Skeletal muscle tissue (tissue), 4 donors: ENCODE data around the gene KLHL21. TPM values are rescaled to one million over a fixed set of nuclear protein-coding genes. Genes with fewer than 3 reads are reported as not detected.

Experiments used
- H3K27ac ChIP-seq: one replicate; pipeline ENCODE4 v1.7.0; 2013; ENCODE audit warnings: mild to moderate bottlenecking, low read depth, low read length, inconsistent platforms
- H3K27me3 ChIP-seq, 3 donors: one replicate each; pipeline ENCODE4 v1.7.0; 2013; ENCODE audit warnings: low read length in 3 of 3; ENCODE audit not compliant: control insufficient read depth in 3 of 3, insufficient read depth in 3 of 3
- H3K36me3 ChIP-seq, 3 donors: one replicate each; pipeline ENCODE4 v1.7.0; 2013; ENCODE audit warnings: low read length in 3 of 3; ENCODE audit not compliant: control insufficient read depth in 3 of 3, insufficient read depth in 3 of 3
- H3K4me1 ChIP-seq, 3 donors: one replicate each; pipeline ENCODE4 v1.7.0; 2013; ENCODE audit warnings: low read length in 3 of 3, mild to moderate bottlenecking in 3 of 3; ENCODE audit not compliant: control insufficient read depth in 3 of 3, insufficient read depth in 3 of 3
- H3K4me3 ChIP-seq, 3 donors: one replicate each; pipeline ENCODE4 v1.7.0; 2013; ENCODE audit warnings: low read length in 3 of 3
- H3K9ac ChIP-seq, 3 donors: one replicate each; pipeline ENCODE4 v1.7.0; 2013; ENCODE audit warnings: low read length in 3 of 3, mild to moderate bottlenecking in 3 of 3, moderate library complexity in 2 of 3, low read depth in 1 of 3
- H3K9me3 ChIP-seq, 3 donors: one replicate each; pipeline ENCODE4 v1.7.0; 2013; ENCODE audit warnings: low read length in 3 of 3; ENCODE audit not compliant: control insufficient read depth in 3 of 3
- total RNA-seq: library from RNA; depleted of rRNA; stranded (reverse); fragments of >200 nt; gene quantifications from one replicate; pipeline ENCODE4 v1.2.3, GENCODE V29; 2014
- donor health status: Osteomylitis.

Gene KLHL21
- total RNA-seq, 1 donor from 2014 or later = 27.1 TPM

GRCh38 chr1:6627031-6627430 lies 24.4 kb upstream of the KLHL21 start:
- Histone ChIP-seq H3K4me1 (peaks cover 11 to 34% (median 27%) of the 10 kb centered on the region in 3 donors), H3K9me3 (no peaks in the 10 kb centered on the region), H3K27ac (no peak overlapping the region), H3K4me3 (no peak overlapping the region), H3K36me3 (peaks cover 34 to 37% (median 35%) of the 10 kb centered on the region in 3 donors), H3K27me3 (no peaks in the 10 kb centered on the region), H3K9ac (peak overlapping the region in 1 of 3 donors; percentile 8)

- Histone ChIP-seq H3K36me3 (peaks cover 42 to 44% (median 42%) of the 10 kb centered on the region in 3 donors), H3K9ac (peak overlapping the region; percentile 77 to 92 (median 80)), H3K27me3 (no peaks in the 10 kb centered on the region), H3K4me1 (peaks cover 11 to 34% (median 27%) of the 10 kb centered on the region in 3 donors), H3K27ac (peak overlapping the region; percentile 78), H3K4me3 (peak overlapping the region; percentile 80 to 83 (median 81)), H3K9me3 (no peaks in the 10 kb centered on the region)
Observed at GRCh38 chr1:6625584-6626149, 23.0 kb upstream of the KLHL21 start.

- peak within 1 kb of the TSS; percentile 77 to 92 (median 80) for H3K9ac ChIP-seq
- H3K27me3 ChIP-seq = no peaks in the 10 kb centered on the region
- peak within 1 kb of the TSS; percentile 80 to 83 (median 81) for H3K4me3 ChIP-seq
- H3K36me3 ChIP-seq = peaks cover 43 to 44% (median 43%) of the 10 kb centered on the region in 3 donors
- H3K27ac ChIP-seq = peak within 1 kb of the TSS; percentile 78
- H3K4me1 ChIP-seq = peaks cover 11 to 34% (median 27%) of the 10 kb centered on the region in 3 donors
- H3K9me3 ChIP-seq = no peaks in the 10 kb centered on the region
Observed at GRCh38 chr1:6624710-6625583, 22.3 kb upstream of the KLHL21 start, which contains the start of gene THAP3. TSS of gene THAP3 (plus strand) at chr1:6624868. CDS start at chr1:6625219, 351 bp downstream.

GRCh38 chr1:6623269-6623965 lies 20.7 kb upstream of the KLHL21 start:
- no peaks in the 10 kb centered on the region for H3K27me3 ChIP-seq
- H3K4me3 ChIP-seq = no peak overlapping the region

GRCh38 chr1:6622396-6623152 lies 19.9 kb upstream of the KLHL21 start:
- Histone ChIP-seq H3K27me3 (no peaks in the 10 kb centered on the region), H3K4me1 (peaks cover 11 to 23% (median 19%) of the 10 kb centered on the region in 3 donors), H3K9me3 (no peaks in the 10 kb centered on the region), H3K27ac (no peak overlapping the region), H3K36me3 (peaks cover 26 to 33% (median 28%) of the 10 kb centered on the region in 3 donors), H3K9ac (no peak overlapping the region), H3K4me3 (no peak overlapping the region)

More at GRCh38 chr1:6623269-6623965, 20.7 kb upstream of the KLHL21 start:
- Histone ChIP-seq H3K36me3 (peaks cover 32 to 38% (median 34%) of the 10 kb centered on the region in 3 donors), H3K9me3 (no peaks in the 10 kb centered on the region), H3K27ac (no peak overlapping the region), H3K9ac (no peak overlapping the region), H3K4me1 (peaks cover 11 to 30% (median 25%) of the 10 kb centered on the region in 3 donors)

- Histone ChIP-seq H3K4me1 (peaks cover 11 to 18% (median 14%) of the 10 kb centered on the region in 3 donors), H3K36me3 (peaks cover 24 to 27% (median 26%) of the 10 kb centered on the region in 3 donors), H3K9ac (no peak overlapping the region), H3K9me3 (no peaks in the 10 kb centered on the region), H3K27ac (no peak overlapping the region), H3K4me3 (no peak overlapping the region), H3K27me3 (no peaks in the 10 kb centered on the region)
Observed at GRCh38 chr1:6621429-6622391, 19.0 kb upstream of the KLHL21 start.

- Histone ChIP-seq H3K9me3 (no peaks in the 10 kb centered on the region), H3K27ac (no peak overlapping the region), H3K36me3 (peaks cover 23 to 26% (median 25%) of the 10 kb centered on the region in 3 donors), H3K9ac (no peak overlapping the region), H3K4me3 (no peak overlapping the region), H3K4me1 (peaks cover 5 to 7% (median 7%) of the 10 kb centered on the region in 3 donors), H3K27me3 (no peaks in the 10 kb centered on the region)
Observed at GRCh38 chr1:6619045-6619444, 16.4 kb upstream of the KLHL21 start.

GRCh38 chr1:6614929-6615785 lies 12.5 kb upstream of the KLHL21 start:
- Histone ChIP-seq H3K27me3 (no peaks in the 10 kb centered on the region), H3K9me3 (no peaks in the 10 kb centered on the region), H3K27ac (peak overlapping the region; percentile 68), H3K36me3 (peaks cover 6 to 9% (median 7%) of the 10 kb centered on the region in 3 donors), H3K4me1 (peaks cover 13 to 18% (median 13%) of the 10 kb centered on the region in 3 donors), H3K9ac (peak overlapping the region; percentile 51 to 77 (median 67)), H3K4me3 (peak overlapping the region; percentile 43 to 69 (median 57))
